Measurements from ENCODE around the gene ANO7.

ANO7 gene

GRCh38 chr2:241154915-241155314 lies 33.6 kb upstream of the ANO7 start:
- H3K27me3 ChIP-seq (replicated peaks; ENCODE audit: insufficient read depth, low read length), result no peaks in the 10 kb centered on the region
- DNase-seq, result no peak
- H3F3A ChIP-seq (ENCODE audit: insufficient read depth, low read length), result no peaks in the 10 kb centered on the region
- H3K4me2 ChIP-seq (ENCODE audit: low read depth, low read length), result no peak overlapping the region
- H3K9ac ChIP-seq (ENCODE audit: low read length), result no peak overlapping the region
- H4K20me1 ChIP-seq (ENCODE audit: insufficient read depth, low read length), result no peaks in the 10 kb centered on the region
- no peaks in the 10 kb centered on the region for H3K9me2 ChIP-seq (replicated peaks; ENCODE audit: insufficient read depth, low read length)
- no peak overlapping the region for H2AFZ ChIP-seq (ENCODE audit: low read length)
- H3K4me3 ChIP-seq (ENCODE audit: low read length), result no peak overlapping the region
- peaks cover 33% of the 10 kb centered on the region for H3K79me2 ChIP-seq (ENCODE audit: low read length)
- no peak overlapping the region for H3K27ac ChIP-seq (ENCODE audit: low read length)
- H3K4me1 ChIP-seq (ENCODE audit: low read length), result peaks cover 8% of the 10 kb centered on the region
- no peak for TF ChIP-seq EZH2 (optimal IDR thresholded peaks at IDR 0.05; ENCODE audit: low read depth, low read length)
- H3K9me3 ChIP-seq (replicated peaks; ENCODE audit: insufficient read depth, low read length), result no peaks in the 10 kb centered on the region
- H3K36me3 ChIP-seq (replicated peaks; ENCODE audit: insufficient read depth, low read length), result no peaks in the 10 kb centered on the region

GRCh38 chr2:241155936-241156335 lies 32.5 kb upstream of the ANO7 start:
- H4K20me1 ChIP-seq (ENCODE audit: insufficient read depth, low read length), result no peaks in the 10 kb centered on the region
- no peak overlapping the region for H2AFZ ChIP-seq (ENCODE audit: low read length)
- H3K27me3 ChIP-seq (replicated peaks; ENCODE audit: insufficient read depth, low read length), result no peaks in the 10 kb centered on the region
- no peaks in the 10 kb centered on the region for H3K9me3 ChIP-seq (replicated peaks; ENCODE audit: insufficient read depth, low read length)
- H3K9me2 ChIP-seq (replicated peaks; ENCODE audit: insufficient read depth, low read length), result no peaks in the 10 kb centered on the region
- H3K4me1 ChIP-seq (ENCODE audit: low read length), result peaks cover 7% of the 10 kb centered on the region
- DNase-seq, result no peak
- H3K27ac ChIP-seq (ENCODE audit: low read length), result no peak overlapping the region
- no peak overlapping the region for H3K4me3 ChIP-seq (ENCODE audit: low read length)
- H3K9ac ChIP-seq (ENCODE audit: low read length), result no peak overlapping the region
- no peaks in the 10 kb centered on the region for H3F3A ChIP-seq (ENCODE audit: insufficient read depth, low read length)
- no peak overlapping the region for H3K4me2 ChIP-seq (ENCODE audit: low read depth, low read length)
- H3K79me2 ChIP-seq (ENCODE audit: low read length), result peaks cover 27% of the 10 kb centered on the region
- no peaks in the 10 kb centered on the region for H3K36me3 ChIP-seq (replicated peaks; ENCODE audit: insufficient read depth, low read length)
- TF ChIP-seq EZH2phosphoT487 (IDR thresholded peaks at IDR 0.05; ENCODE audit: low read length) (no peak), EZH2 (optimal IDR thresholded peaks at IDR 0.05; ENCODE audit: low read depth, low read length) (no peak), CTCF (IDR thresholded peaks at IDR 0.05; ENCODE audit: low read length) (no peak)

- H2AFZ ChIP-seq (ENCODE audit: low read length), result no peak overlapping the region
- no peak overlapping the region for H3K27ac ChIP-seq (ENCODE audit: low read length)
- no peaks in the 10 kb centered on the region for H3K27me3 ChIP-seq (replicated peaks; ENCODE audit: insufficient read depth, low read length)
- H3K79me2 ChIP-seq (ENCODE audit: low read length), result peaks cover 16% of the 10 kb centered on the region
- H3K9ac ChIP-seq (ENCODE audit: low read length), result no peak overlapping the region
- no peak overlapping the region for H3K4me3 ChIP-seq (ENCODE audit: low read length)
- H3K4me1 ChIP-seq (ENCODE audit: low read length), result no peaks in the 10 kb centered on the region
- no peaks in the 10 kb centered on the region for H3K36me3 ChIP-seq (replicated peaks; ENCODE audit: insufficient read depth, low read length)
- no peak overlapping the region for H3K4me2 ChIP-seq (ENCODE audit: low read depth, low read length)
- H3K9me3 ChIP-seq (replicated peaks; ENCODE audit: insufficient read depth, low read length), result no peaks in the 10 kb centered on the region
- H3K9me2 ChIP-seq (replicated peaks; ENCODE audit: insufficient read depth, low read length), result no peaks in the 10 kb centered on the region
- TF ChIP-seq EZH2phosphoT487 (IDR thresholded peaks at IDR 0.05; ENCODE audit: low read length) (no peak), EZH2 (optimal IDR thresholded peaks at IDR 0.05; ENCODE audit: low read depth, low read length) (no peak), CTCF (IDR thresholded peaks at IDR 0.05; ENCODE audit: low read length) (no peak)
- no peaks in the 10 kb centered on the region for H4K20me1 ChIP-seq (ENCODE audit: insufficient read depth, low read length)
- DNase-seq, result no peak
- H3F3A ChIP-seq (ENCODE audit: insufficient read depth, low read length), result no peaks in the 10 kb centered on the region
Measured at GRCh38 chr2:241156971-241157441, 31.5 kb upstream of the ANO7 start.

- H3K4me2 ChIP-seq (ENCODE audit: low read depth, low read length), result no peak overlapping the region
Measured at GRCh38 chr2:241157841-241158545, 30.5 kb upstream of the ANO7 start.

More at GRCh38 chr2:241157841-241158545, 30.5 kb upstream of the ANO7 start:
- no peak overlapping the region for H3K9ac ChIP-seq (ENCODE audit: low read length)
- no peak overlapping the region for H2AFZ ChIP-seq (ENCODE audit: low read length)
- no peaks in the 10 kb centered on the region for H3K27me3 ChIP-seq (replicated peaks; ENCODE audit: insufficient read depth, low read length)
- H3K9me2 ChIP-seq (replicated peaks; ENCODE audit: insufficient read depth, low read length), result no peaks in the 10 kb centered on the region
- no peaks in the 10 kb centered on the region for H4K20me1 ChIP-seq (ENCODE audit: insufficient read depth, low read length)
- H3K27ac ChIP-seq (ENCODE audit: low read length), result no peak overlapping the region
- H3F3A ChIP-seq (ENCODE audit: insufficient read depth, low read length), result no peaks in the 10 kb centered on the region
- no peaks in the 10 kb centered on the region for H3K9me3 ChIP-seq (replicated peaks; ENCODE audit: insufficient read depth, low read length)
- no peak overlapping the region for H3K4me3 ChIP-seq (ENCODE audit: low read length)
- DNase-seq, result no peak
- H3K4me1 ChIP-seq (ENCODE audit: low read length), result no peaks in the 10 kb centered on the region
- H3K36me3 ChIP-seq (replicated peaks; ENCODE audit: insufficient read depth, low read length), result no peaks in the 10 kb centered on the region
- TF ChIP-seq EZH2phosphoT487 (IDR thresholded peaks at IDR 0.05; ENCODE audit: low read length) (no peak), EZH2 (optimal IDR thresholded peaks at IDR 0.05; ENCODE audit: low read depth, low read length) (no peak), CTCF (IDR thresholded peaks at IDR 0.05; ENCODE audit: low read length) (no peak)
- peaks cover 6% of the 10 kb centered on the region; the same call in 1 of the 2 replicates for H3K79me2 ChIP-seq (ENCODE audit: low read length)

Measured in MM.1S (cell line).